ENCODE measurements around the gene SIVA1. TPM values are rescaled to one million over a fixed set of nuclear protein-coding genes. Genes with fewer than 3 reads are reported as not detected.

SIVA1 gene
- total RNA-seq, 1 donor from 2014 or later = 52.3 TPM

DNA sequence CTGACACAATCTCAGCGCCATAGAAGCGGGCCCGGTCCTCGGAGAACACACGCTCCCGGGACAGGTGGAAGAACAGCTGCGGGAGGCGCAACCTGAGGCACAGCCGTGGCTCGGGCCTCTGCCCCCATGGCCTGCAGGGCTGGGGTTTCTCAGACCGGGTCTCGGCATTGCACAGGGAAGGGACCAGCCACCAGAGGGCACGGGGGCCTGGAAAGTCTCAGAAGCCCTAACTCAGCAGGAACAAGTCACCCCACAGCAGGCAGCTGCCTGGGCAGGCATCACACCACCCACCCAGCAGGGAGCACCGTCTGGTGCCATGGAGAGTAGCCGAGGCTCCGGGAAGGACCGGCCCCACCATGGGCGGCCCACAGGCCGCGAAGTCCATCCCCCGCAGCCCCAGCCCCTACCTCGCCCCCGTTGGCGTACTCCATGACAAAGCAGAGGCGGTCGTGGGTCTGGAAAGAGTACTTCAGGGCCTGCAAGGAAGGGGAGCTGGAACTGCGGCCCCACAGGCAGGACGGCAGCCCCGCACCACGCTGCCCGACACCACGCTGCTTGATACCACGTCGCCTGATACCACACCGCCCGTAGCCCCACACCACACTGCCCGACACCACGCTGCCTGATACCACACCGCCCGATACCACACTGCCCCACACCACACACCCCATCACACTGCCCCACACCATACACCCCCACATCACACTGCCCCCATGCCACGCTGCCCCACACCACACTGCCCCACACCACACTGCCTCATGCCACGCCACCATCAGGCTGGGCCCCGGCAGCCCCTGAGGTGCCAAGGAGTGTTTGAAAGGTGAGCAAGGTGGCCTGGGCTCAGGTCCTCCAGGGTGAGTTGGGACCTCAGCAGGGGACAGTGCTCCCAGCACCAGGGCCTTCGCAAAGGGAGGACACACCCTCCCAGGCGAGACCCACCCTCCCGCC is 20.8 kb downstream of the SIVA1 start:
- DNase-seq (ENCODE audit: extremely low spot score, unreplicated experiment) = no peak
- H3K4me3 Mint-ChIP-seq (ENCODE audit: unreplicated experiment) = no peak overlapping the region
- no peak overlapping the region for H3K27ac Mint-ChIP-seq (ENCODE audit: unreplicated experiment)
- TF ChIP-seq, protein P1, sequence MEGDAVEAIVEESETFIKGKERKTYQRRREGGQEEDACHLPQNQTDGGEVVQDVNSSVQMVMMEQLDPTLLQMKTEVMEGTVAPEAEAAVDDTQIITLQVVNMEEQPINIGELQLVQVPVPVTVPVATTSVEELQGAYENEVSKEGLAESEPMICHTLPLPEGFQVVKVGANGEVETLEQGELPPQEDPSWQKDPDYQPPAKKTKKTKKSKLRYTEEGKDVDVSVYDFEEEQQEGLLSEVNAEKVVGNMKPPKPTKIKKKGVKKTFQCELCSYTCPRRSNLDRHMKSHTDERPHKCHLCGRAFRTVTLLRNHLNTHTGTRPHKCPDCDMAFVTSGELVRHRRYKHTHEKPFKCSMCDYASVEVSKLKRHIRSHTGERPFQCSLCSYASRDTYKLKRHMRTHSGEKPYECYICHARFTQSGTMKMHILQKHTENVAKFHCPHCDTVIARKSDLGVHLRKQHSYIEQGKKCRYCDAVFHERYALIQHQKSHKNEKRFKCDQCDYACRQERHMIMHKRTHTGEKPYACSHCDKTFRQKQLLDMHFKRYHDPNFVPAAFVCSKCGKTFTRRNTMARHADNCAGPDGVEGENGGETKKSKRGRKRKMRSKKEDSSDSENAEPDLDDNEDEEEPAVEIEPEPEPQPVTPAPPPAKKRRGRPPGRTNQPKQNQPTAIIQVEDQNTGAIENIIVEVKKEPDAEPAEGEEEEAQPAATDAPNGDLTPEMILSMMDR (IDR thresholded peaks at IDR 0.05) = no peak
- H3K9me3 Mint-ChIP-seq (ENCODE audit: unreplicated experiment) = no peaks in the 10 kb centered on the region
- H3K27me3 Mint-ChIP-seq (ENCODE audit: unreplicated experiment) = no peaks in the 10 kb centered on the region
- H3K36me3 Mint-ChIP-seq (ENCODE audit: unreplicated experiment) = peaks cover 32% of the 10 kb centered on the region
- H3K4me1 Mint-ChIP-seq (ENCODE audit: unreplicated experiment) = peaks cover 12% of the 10 kb centered on the region

DNA sequence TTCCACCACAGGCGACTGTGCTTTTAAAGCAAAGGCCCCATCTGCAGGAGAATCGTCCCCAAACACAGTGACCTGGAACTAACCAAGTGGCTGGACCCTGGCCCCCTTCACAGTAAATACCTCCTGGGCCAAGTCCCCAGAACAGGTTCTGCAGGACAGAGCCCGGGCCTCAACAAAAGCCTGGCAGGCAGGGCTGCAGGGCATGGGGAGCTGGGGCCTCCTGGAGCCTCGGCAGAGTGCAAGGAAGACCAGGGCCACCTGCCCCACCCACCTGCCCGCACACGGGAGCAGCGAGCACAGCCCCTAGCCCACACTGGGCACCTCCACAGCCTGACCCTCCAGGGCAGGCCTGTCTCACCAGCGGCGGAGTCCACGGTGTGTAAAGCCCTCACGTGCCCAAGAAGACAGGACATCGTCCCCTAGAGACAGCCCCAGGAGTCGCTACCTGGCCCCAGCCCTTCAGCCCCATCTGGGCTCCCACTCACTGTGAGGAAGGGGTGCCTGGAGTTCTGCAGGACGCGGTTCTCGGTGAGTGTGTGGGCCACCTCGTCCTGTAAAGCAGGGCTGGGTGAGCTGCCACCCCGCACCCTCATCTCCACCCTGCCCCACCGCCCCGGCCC is 21.6 kb downstream of the SIVA1 start:
- Mint-ChIP-seq H3K4me3 (ENCODE audit: unreplicated experiment) (no peak overlapping the region), H3K36me3 (ENCODE audit: unreplicated experiment) (peaks cover 32% of the 10 kb centered on the region), H3K4me1 (ENCODE audit: unreplicated experiment) (peaks cover 6% of the 10 kb centered on the region), H3K27ac (ENCODE audit: unreplicated experiment) (no peak overlapping the region), H3K9me3 (ENCODE audit: unreplicated experiment) (no peaks in the 10 kb centered on the region), H3K27me3 (ENCODE audit: unreplicated experiment) (no peaks in the 10 kb centered on the region)
- TF ChIP-seq, protein P1 (IDR thresholded peaks at IDR 0.05) = no peak
- no peak for DNase-seq (ENCODE audit: extremely low spot score, unreplicated experiment)

DNA sequence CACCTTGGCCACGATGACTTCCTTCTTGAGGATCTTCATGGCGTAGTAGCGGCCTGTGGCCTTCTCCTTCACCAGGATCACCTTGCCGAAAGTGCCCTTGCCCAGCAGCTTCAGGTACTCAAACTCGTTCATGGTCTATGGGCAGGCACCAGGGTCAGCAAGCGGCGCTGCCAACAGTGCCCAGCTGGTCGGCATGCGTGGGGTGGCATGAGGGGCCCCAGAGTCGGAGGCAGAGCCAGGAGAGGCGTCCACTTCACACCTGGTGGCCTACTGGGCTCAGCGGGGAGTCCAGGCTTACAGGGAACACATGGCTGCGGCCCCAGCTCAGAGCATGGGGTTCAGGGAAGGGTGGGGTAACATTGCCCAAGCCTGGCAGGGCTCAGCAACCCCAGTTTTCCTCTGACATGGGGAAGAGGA is 22.1 kb downstream of the SIVA1 start:
- TF ChIP-seq, protein P1 (IDR thresholded peaks at IDR 0.05) = no peak
- Mint-ChIP-seq H3K4me3 (ENCODE audit: unreplicated experiment) (no peak overlapping the region), H3K36me3 (ENCODE audit: unreplicated experiment) (peaks cover 29% of the 10 kb centered on the region), H3K27me3 (ENCODE audit: unreplicated experiment) (no peaks in the 10 kb centered on the region), H3K27ac (ENCODE audit: unreplicated experiment) (no peak overlapping the region), H3K4me1 (ENCODE audit: unreplicated experiment) (peaks cover 2% of the 10 kb centered on the region), H3K9me3 (ENCODE audit: unreplicated experiment) (no peaks in the 10 kb centered on the region)
- no peak for DNase-seq (ENCODE audit: extremely low spot score, unreplicated experiment)

DNA sequence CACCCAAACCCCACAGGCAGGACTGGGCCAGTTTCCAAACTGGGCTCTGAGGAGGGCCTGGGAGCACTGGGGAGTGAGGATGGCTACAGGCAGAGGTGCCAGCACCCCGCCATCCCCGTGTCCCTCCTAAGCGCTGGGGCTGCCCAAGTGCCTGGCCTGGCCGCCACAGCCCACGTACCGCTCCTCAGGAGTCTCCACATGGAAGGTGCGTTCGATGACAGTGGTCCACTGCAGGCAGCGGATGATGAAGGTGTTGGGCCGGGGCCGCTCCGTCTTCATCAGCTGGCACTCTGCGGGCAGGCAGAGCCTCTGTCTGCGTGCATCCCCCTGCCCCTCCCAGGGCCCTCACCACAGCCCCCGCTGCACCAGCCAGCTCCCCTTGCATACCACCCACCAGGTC is 23.5 kb downstream of the SIVA1 start:
- TF ChIP-seq, protein P1 (IDR thresholded peaks at IDR 0.05) = no peak
- Mint-ChIP-seq H3K36me3 (ENCODE audit: unreplicated experiment) (peaks cover 17% of the 10 kb centered on the region), H3K4me3 (ENCODE audit: unreplicated experiment) (no peak overlapping the region), H3K27ac (ENCODE audit: unreplicated experiment) (no peak overlapping the region), H3K27me3 (ENCODE audit: unreplicated experiment) (no peaks in the 10 kb centered on the region), H3K9me3 (ENCODE audit: unreplicated experiment) (no peaks in the 10 kb centered on the region), H3K4me1 (ENCODE audit: unreplicated experiment) (no peaks in the 10 kb centered on the region)
- DNase-seq (ENCODE audit: extremely low spot score, unreplicated experiment) = no peak

All from osteocyte (in vitro differentiated cells).